Measurements from ENCODE around the gene POLR1E. TPM values are rescaled to one million over a fixed set of nuclear protein-coding genes. Genes with fewer than 3 reads are reported as not detected.

POLR1E gene
- total and polyA plus RNA-seq, 10 of the 15 experiments (the other 5 are each of a cell fraction or from before 2014, with no cell fraction given): 13.7 to 71.3 (median 50.4) TPM

- TF ChIP-seq, protein P1, sequence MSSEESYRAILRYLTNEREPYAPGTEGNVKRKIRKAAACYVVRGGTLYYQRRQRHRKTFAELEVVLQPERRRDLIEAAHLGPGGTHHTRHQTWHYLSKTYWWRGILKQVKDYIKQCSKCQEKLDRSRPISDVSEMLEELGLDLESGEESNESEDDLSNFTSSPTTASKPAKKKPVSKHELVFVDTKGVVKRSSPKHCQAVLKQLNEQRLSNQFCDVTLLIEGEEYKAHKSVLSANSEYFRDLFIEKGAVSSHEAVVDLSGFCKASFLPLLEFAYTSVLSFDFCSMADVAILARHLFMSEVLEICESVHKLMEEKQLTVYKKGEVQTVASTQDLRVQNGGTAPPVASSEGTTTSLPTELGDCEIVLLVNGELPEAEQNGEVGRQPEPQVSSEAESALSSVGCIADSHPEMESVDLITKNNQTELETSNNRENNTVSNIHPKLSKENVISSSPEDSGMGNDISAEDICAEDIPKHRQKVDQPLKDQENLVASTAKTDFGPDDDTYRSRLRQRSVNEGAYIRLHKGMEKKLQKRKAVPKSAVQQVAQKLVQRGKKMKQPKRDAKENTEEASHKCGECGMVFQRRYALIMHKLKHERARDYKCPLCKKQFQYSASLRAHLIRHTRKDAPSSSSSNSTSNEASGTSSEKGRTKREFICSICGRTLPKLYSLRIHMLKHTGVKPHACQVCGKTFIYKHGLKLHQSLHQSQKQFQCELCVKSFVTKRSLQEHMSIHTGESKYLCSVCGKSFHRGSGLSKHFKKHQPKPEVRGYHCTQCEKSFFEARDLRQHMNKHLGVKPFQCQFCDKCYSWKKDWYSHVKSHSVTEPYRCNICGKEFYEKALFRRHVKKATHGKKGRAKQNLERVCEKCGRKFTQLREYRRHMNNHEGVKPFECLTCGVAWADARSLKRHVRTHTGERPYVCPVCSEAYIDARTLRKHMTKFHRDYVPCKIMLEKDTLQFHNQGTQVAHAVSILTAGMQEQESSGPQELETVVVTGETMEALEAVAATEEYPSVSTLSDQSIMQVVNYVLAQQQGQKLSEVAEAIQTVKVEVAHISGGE (CRISPR knock-in tag; IDR thresholded peaks at IDR 0.05): no peak
- TF ChIP-seq FOXM1 (IDR thresholded peaks at IDR 0.05; ENCODE audit: low read depth, low read length) (no peak), TARDBP (IDR thresholded peaks at IDR 0.05; ENCODE audit: borderline replicate concordance) (no peak), RCOR1 (conservative IDR thresholded peaks at IDR 0.05; ENCODE audit: low read depth, low read length) (no peak)
These were observed 66.1 kb downstream of the POLR1E start (continued) for GRCh38 chr9:37551888-37552287.

Other genes with a start within 250 kb of the POLR1E start
- 179 and 190 TPM in 2 replicates for gene GRHPR, start 63.3 kb upstream of the POLR1E start, total RNA-seq (2014; rRNA removed)
- 104 and 111 TPM in 2 replicates for gene GRHPR, start 63.3 kb upstream of the POLR1E start, total RNA-seq (2014; rRNA removed; fragmentation: Illumina TruSeq; extraction: Trizol)
- gene GRHPR, start 63.3 kb upstream of the POLR1E start, total RNA-seq (2021): 120 and 127 TPM in 2 replicates
- gene GRHPR, start 63.3 kb upstream of the POLR1E start, polyA plus RNA-seq (2011; rRNA removed): 68.5 and 132 TPM in 2 replicates
- gene GRHPR, start 63.3 kb upstream of the POLR1E start, polyA plus RNA-seq (2014; fragmentation: Illumina TruSeq; extraction: Trizol): 65.4 and 96.1 TPM in 2 replicates
- 10 to 100 TPM; 52.4 to 78.6 TPM for gene GRHPR, start 63.3 kb upstream of the POLR1E start, polyA plus RNA-seq (2014; fragmentation: Nextera tagmentation; extraction: Ambion mirVana)
- gene GRHPR, start 63.3 kb upstream of the POLR1E start, polyA plus RNA-seq (2014; rRNA removed): 194 and 209 TPM in 2 replicates
- 100 to 1,000 TPM; 153 to 154 TPM for gene GRHPR, start 63.3 kb upstream of the POLR1E start, polyA plus RNA-seq (2016; fragmentation: Nextera tagmentation; extraction: Ambion mirVana)
- gene ZBTB5, start 20.5 kb upstream of the POLR1E start, total RNA-seq (2014; rRNA removed): 12.8 and 15.6 TPM in 2 replicates
- gene ZBTB5, start 20.5 kb upstream of the POLR1E start, total RNA-seq (2014; rRNA removed; fragmentation: Illumina TruSeq; extraction: Trizol): 11.4 and 12.2 TPM in 2 replicates
- 12.7 and 13.3 TPM in 2 replicates for gene ZBTB5, start 20.5 kb upstream of the POLR1E start, total RNA-seq (2021)
- 29.2 and 32.5 TPM in 2 replicates for gene ZBTB5, start 20.5 kb upstream of the POLR1E start, polyA plus RNA-seq (2011; rRNA removed)
- gene ZBTB5, start 20.5 kb upstream of the POLR1E start, polyA plus RNA-seq (2014; fragmentation: Illumina TruSeq; extraction: Trizol): 14.3 and 14.5 TPM in 2 replicates
- gene ZBTB5, start 20.5 kb upstream of the POLR1E start, polyA plus RNA-seq (2014; fragmentation: Nextera tagmentation; extraction: Ambion mirVana): 1 to 10 TPM; 1.4 to 2.5 TPM
- gene ZBTB5, start 20.5 kb upstream of the POLR1E start, polyA plus RNA-seq (2014; rRNA removed): 13.0 and 13.2 TPM in 2 replicates
- gene ZBTB5, start 20.5 kb upstream of the POLR1E start, polyA plus RNA-seq (2016; fragmentation: Nextera tagmentation; extraction: Ambion mirVana): 1 to 10 TPM; 4.5 to 4.6 TPM
- gene FBXO10, start 90.4 kb downstream of the POLR1E start, total RNA-seq (2014; rRNA removed): 14.0 and 15.2 TPM in 2 replicates
- gene FBXO10, start 90.4 kb downstream of the POLR1E start, total RNA-seq (2014; rRNA removed; fragmentation: Illumina TruSeq; extraction: Trizol): 8.2 and 10.2 TPM in 2 replicates
- gene FBXO10, start 90.4 kb downstream of the POLR1E start, total RNA-seq (2021): 14.3 and 15.7 TPM in 2 replicates
- 2.2 and 2.4 TPM in 2 replicates for gene FBXO10, start 90.4 kb downstream of the POLR1E start, polyA plus RNA-seq (2011; rRNA removed)
- gene FBXO10, start 90.4 kb downstream of the POLR1E start, polyA plus RNA-seq (2014; fragmentation: Illumina TruSeq; extraction: Trizol): 9.0 and 13.1 TPM in 2 replicates
- 1 to 10 TPM; 1.6 to 1.9 TPM for gene FBXO10, start 90.4 kb downstream of the POLR1E start, polyA plus RNA-seq (2014; fragmentation: Nextera tagmentation; extraction: Ambion mirVana)
- 17.2 and 18.8 TPM in 2 replicates for gene FBXO10, start 90.4 kb downstream of the POLR1E start, polyA plus RNA-seq (2014; rRNA removed)
- 1 to 10 TPM; 8.7 to 9.0 TPM for gene FBXO10, start 90.4 kb downstream of the POLR1E start, polyA plus RNA-seq (2016; fragmentation: Nextera tagmentation; extraction: Ambion mirVana)
- gene TOMM5, start 106.6 kb downstream of the POLR1E start, total RNA-seq (2014; rRNA removed): 292 and 302 TPM in 2 replicates
- 262 and 276 TPM in 2 replicates for gene TOMM5, start 106.6 kb downstream of the POLR1E start, total RNA-seq (2014; rRNA removed; fragmentation: Illumina TruSeq; extraction: Trizol)
- 152 and 165 TPM in 2 replicates for gene TOMM5, start 106.6 kb downstream of the POLR1E start, total RNA-seq (2021)
- gene TOMM5, start 106.6 kb downstream of the POLR1E start, polyA plus RNA-seq (2011; rRNA removed): 290 and 355 TPM in 2 replicates
- 194 and 264 TPM in 2 replicates for gene TOMM5, start 106.6 kb downstream of the POLR1E start, polyA plus RNA-seq (2014; fragmentation: Illumina TruSeq; extraction: Trizol)
- gene TOMM5, start 106.6 kb downstream of the POLR1E start, polyA plus RNA-seq (2014; fragmentation: Nextera tagmentation; extraction: Ambion mirVana): 1,000 to 10,000 TPM; 1,100 to 1,143 TPM
- 409 and 421 TPM in 2 replicates for gene TOMM5, start 106.6 kb downstream of the POLR1E start, polyA plus RNA-seq (2014; rRNA removed)
- gene TOMM5, start 106.6 kb downstream of the POLR1E start, polyA plus RNA-seq (2016; fragmentation: Nextera tagmentation; extraction: Ambion mirVana): 100 to 1,000 TPM; 521 to 544 TPM
- 0.05 TPM in 1 of 2 replicates, not detected in the other for gene FRMPD1, start 165.0 kb downstream of the POLR1E start, total RNA-seq (2014; rRNA removed)
- gene FRMPD1, start 165.0 kb downstream of the POLR1E start, total RNA-seq (2014; rRNA removed; fragmentation: Illumina TruSeq; extraction: Trizol): 0.04 TPM in 1 of 2 replicates, not detected in the other
- gene FRMPD1, start 165.0 kb downstream of the POLR1E start, total RNA-seq (2021): not detected in 2 replicates
- gene FRMPD1, start 165.0 kb downstream of the POLR1E start, polyA plus RNA-seq (2011; rRNA removed): 0.01 and 0.05 TPM in 2 replicates
- 0.01 TPM in 1 of 2 replicates, not detected in the other for gene FRMPD1, start 165.0 kb downstream of the POLR1E start, polyA plus RNA-seq (2014; fragmentation: Illumina TruSeq; extraction: Trizol)
- not detected for gene FRMPD1, start 165.0 kb downstream of the POLR1E start, polyA plus RNA-seq (2014; fragmentation: Nextera tagmentation; extraction: Ambion mirVana)
- gene FRMPD1, start 165.0 kb downstream of the POLR1E start, polyA plus RNA-seq (2014; rRNA removed): 0.01 TPM in 1 of 2 replicates, not detected in the other
- under 1 TPM in 1 of 2 experiments, not detected in 1; 0.08 TPM for gene FRMPD1, start 165.0 kb downstream of the POLR1E start, polyA plus RNA-seq (2016; fragmentation: Nextera tagmentation; extraction: Ambion mirVana)

All from GM12878 (cell line).